ENCODE data around the gene MATN3.

DNA sequence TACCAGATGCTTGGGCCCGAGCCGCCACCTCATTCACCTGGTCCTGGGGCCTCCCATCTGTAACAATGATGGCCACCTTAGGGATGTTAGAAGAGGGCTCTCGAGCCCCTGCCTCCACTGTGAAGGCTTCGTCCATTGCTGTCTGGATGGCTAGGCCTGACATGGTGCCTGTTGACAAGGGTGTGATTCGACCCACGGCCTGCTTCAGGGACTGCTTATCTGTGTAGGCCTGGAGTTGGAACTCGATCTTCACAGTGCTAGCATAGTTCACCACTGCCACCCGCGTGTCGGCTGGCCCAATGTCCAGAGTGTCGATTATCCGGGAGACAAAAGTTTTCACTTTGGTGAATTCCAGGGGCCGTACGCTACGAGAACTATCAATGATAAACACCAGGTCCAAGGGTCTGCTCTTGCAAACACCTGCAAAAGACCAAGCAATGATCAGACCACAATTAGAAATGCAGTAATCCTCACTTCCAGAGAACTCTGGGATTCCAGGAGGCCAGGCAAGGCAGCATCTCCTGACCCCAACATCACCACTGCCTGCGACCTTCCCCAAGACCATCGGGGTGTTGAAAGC lies 6.5 kb downstream of the MATN3 start:
- TF ChIP-seq RFX5 (IDR thresholded peaks at IDR 0.05; ENCODE audit: low read depth, low read length) (no peak), CEBPB (tag; IDR thresholded peaks at IDR 0.05) (no peak), HDGF (IDR thresholded peaks at IDR 0.05) (no peak), CEBPZ (IDR thresholded peaks at IDR 0.05; ENCODE audit: borderline replicate concordance, low read depth, low read length) (no peak), CHD1 (IDR thresholded peaks at IDR 0.05; ENCODE audit: low read length) (no peak), CHD2 (IDR thresholded peaks at IDR 0.05; ENCODE audit: low read depth, low read length) (no peak), ZBTB7A (IDR thresholded peaks at IDR 0.05; ENCODE audit: borderline replicate concordance, control insufficient read depth, low read depth, low read length) (no peak), CBX2 (IDR thresholded peaks at IDR 0.05; ENCODE audit: insufficient read depth, low read length, poor library complexity, severe bottlenecking) (no peak), RBBP5 (IDR thresholded peaks at IDR 0.05; ENCODE audit: borderline replicate concordance, insufficient read depth, low read length, poor library complexity, severe bottlenecking) (no peak), ZKSCAN8 (CRISPR knock-in tag; IDR thresholded peaks at IDR 0.05) (no peak), ESRRB (CRISPR knock-in tag; IDR thresholded peaks at IDR 0.05; ENCODE audit: borderline replicate concordance) (no peak), TCF3 (CRISPR knock-in tag; IDR thresholded peaks at IDR 0.05) (no peak), ZNF561 (CRISPR knock-in tag; conservative IDR thresholded peaks at IDR 0.05) (no peak)
- TF ChIP-seq, protein P1, sequence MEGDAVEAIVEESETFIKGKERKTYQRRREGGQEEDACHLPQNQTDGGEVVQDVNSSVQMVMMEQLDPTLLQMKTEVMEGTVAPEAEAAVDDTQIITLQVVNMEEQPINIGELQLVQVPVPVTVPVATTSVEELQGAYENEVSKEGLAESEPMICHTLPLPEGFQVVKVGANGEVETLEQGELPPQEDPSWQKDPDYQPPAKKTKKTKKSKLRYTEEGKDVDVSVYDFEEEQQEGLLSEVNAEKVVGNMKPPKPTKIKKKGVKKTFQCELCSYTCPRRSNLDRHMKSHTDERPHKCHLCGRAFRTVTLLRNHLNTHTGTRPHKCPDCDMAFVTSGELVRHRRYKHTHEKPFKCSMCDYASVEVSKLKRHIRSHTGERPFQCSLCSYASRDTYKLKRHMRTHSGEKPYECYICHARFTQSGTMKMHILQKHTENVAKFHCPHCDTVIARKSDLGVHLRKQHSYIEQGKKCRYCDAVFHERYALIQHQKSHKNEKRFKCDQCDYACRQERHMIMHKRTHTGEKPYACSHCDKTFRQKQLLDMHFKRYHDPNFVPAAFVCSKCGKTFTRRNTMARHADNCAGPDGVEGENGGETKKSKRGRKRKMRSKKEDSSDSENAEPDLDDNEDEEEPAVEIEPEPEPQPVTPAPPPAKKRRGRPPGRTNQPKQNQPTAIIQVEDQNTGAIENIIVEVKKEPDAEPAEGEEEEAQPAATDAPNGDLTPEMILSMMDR (IDR thresholded peaks at IDR 0.05 in 2 of 3, conservative IDR thresholded peaks at IDR 0.05 in 1 of 3; ENCODE audit: insufficient read depth in 2 of 3, low read depth in 1 of 3, low read length in 3 of 3), result no peak

Data from K562 (cell line).